Islet of Langerhans (tissue), 1 donor: ENCODE measurements around the gene NPL.

Experiments
- FAIRE-seq: peaks from one replicate; lab custom pipeline; 2011; peaks lifted over from hg19 to GRCh38; lab: Jason Lieb, UNC

The NPL gene

DNA sequence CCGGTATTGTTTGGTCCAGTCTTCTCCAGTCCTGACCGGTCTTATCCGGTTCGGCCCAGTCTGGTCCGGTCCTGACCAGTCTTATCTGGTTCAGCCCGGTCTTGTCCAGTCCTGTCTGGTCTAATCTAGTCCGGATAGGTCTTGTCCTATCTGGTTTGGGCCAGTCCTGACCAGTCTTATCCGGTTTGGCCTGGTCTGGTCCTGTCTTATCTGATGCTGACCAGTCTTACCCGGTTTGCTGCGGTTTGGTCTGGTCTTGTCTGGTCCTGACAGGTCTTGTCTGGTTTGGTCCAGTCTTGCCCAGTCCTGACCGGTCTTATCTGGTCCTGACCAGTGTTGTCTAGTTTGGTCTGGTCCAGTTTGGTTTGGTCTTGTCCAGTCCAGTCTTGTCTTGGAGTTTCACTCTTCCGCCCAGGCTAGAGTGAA is 79.7 kb downstream of the NPL start:
- FAIRE-seq, result no peak

GRCh38 chr1:182872881-182873280 is 83.3 kb downstream of the NPL start:
- no peak for FAIRE-seq

DNA sequence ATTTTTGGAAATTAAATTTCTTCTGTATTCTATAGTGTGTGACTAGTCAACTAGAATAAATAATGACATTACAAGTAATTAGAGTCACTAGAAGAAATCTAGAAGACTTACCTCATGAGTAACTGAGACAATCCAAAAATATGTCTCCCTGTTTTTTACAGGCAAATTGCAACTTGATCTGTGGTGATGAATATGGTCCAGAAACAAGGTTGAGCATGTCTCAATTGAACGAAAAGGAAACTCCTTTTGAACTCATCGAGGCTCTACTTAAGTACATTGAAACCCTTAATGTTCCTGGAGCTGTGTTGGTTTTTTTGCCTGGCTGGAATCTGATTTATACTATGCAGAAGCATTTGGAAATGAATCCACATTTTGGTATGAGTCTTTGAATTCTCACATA is 86.3 kb downstream of the NPL start:
- no peak for FAIRE-seq

- no peak for FAIRE-seq
Observed at GRCh38 chr1:182877331-182877730, 87.8 kb downstream of the NPL start.

DNA sequence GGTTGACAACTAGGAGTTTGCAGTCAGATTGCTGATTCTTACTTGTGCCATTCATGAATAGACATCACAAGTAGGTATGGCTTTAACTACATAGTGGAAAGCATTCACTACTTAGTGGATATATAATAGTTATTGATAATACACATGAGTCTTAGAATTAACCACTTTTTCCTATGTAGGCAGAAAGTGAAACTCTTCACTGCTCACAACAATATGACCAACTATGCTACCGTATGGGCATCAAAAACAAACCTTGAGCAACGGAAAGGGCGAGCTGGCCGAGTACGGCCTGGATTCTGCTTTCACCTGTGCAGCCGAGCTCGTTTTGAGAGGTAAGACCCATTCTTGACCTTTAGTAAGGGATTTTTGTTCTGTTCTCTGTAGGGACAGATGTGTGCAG is 88.3 kb downstream of the NPL start:
- FAIRE-seq, result no peak
